Measurements from ENCODE around the gene CCDC78.

The CCDC78 gene

GRCh38 chr16:726438-727290 is at the start of gene CCDC78, which contains the start of gene HAGHL:
CCDC78 (minus strand) TSS chr16:726443; CDS start chr16:726367, 76 bp downstream.
HAGHL (plus strand) TSS chr16:727106; CDS start chr16:727510, 404 bp downstream.
- Mint-ChIP-seq H3K4me1 (no peaks in the 10 kb centered on the region), H3K4me3 (peak within 1 kb of the TSS; percentile 22 to 75 (median 47)), H3K36me3 (ENCODE audit: low read depth) (no peaks in the 10 kb centered on the region), H3K9me3 (no peaks in the 10 kb centered on the region), H3K27ac (no peak within 1 kb of the TSS), H3K27me3 (ENCODE audit: low read depth) (peaks cover 13% of the 10 kb centered on the region)
- TF ChIP-seq CTCF (IDR thresholded peaks at IDR 0.05; ENCODE audit: unreplicated experiment in 3 of 3), result no peak

- Mint-ChIP-seq H3K36me3 (ENCODE audit: low read depth) (no peaks in the 10 kb centered on the region), H3K27ac (no peak overlapping the region), H3K27me3 (ENCODE audit: low read depth) (peaks cover 11% of the 10 kb centered on the region), H3K4me3 (no peak overlapping the region), H3K4me1 (no peaks in the 10 kb centered on the region), H3K9me3 (no peaks in the 10 kb centered on the region)
- TF ChIP-seq CTCF (IDR thresholded peaks at IDR 0.05; ENCODE audit: unreplicated experiment in 3 of 3), result no peak
Measured at GRCh38 chr16:775236-775796, 49.1 kb upstream of the CCDC78 start.

- Mint-ChIP-seq H3K27ac (no peak overlapping the region), H3K4me1 (no peaks in the 10 kb centered on the region), H3K27me3 (ENCODE audit: low read depth) (peaks cover 11% of the 10 kb centered on the region), H3K4me3 (no peak overlapping the region), H3K36me3 (ENCODE audit: low read depth) (no peaks in the 10 kb centered on the region), H3K9me3 (no peaks in the 10 kb centered on the region)
- no peak for TF ChIP-seq CTCF (IDR thresholded peaks at IDR 0.05; ENCODE audit: unreplicated experiment in 3 of 3)
Measured at GRCh38 chr16:774086-775001, 48.1 kb upstream of the CCDC78 start.

- Mint-ChIP-seq H3K4me1 (no peaks in the 10 kb centered on the region), H3K36me3 (ENCODE audit: low read depth) (no peaks in the 10 kb centered on the region), H3K27ac (no peak overlapping the region), H3K9me3 (no peaks in the 10 kb centered on the region), H3K4me3 (no peak overlapping the region), H3K27me3 (ENCODE audit: low read depth) (peaks cover 10% of the 10 kb centered on the region)
- TF ChIP-seq CTCF (IDR thresholded peaks at IDR 0.05; ENCODE audit: unreplicated experiment in 3 of 3), result no peak
Measured at GRCh38 chr16:772959-773358, 46.7 kb upstream of the CCDC78 start.

- Mint-ChIP-seq H3K9me3 (no peaks in the 10 kb centered on the region), H3K27ac (no peak overlapping the region), H3K27me3 (ENCODE audit: low read depth) (peaks cover 5% of the 10 kb centered on the region), H3K4me1 (no peaks in the 10 kb centered on the region), H3K4me3 (no peak overlapping the region), H3K36me3 (ENCODE audit: low read depth) (no peaks in the 10 kb centered on the region)
- no peak for TF ChIP-seq CTCF (IDR thresholded peaks at IDR 0.05; ENCODE audit: unreplicated experiment in 3 of 3)
Measured at GRCh38 chr16:770411-770810, 44.2 kb upstream of the CCDC78 start.
